Nephron progenitor cell (in vitro differentiated cells): ENCODE measurements around the gene FAM221B.

Experiments
- DNase-seq: peaks from one replicate; pipeline ENCODE4 v3.0.0; 2021
- H3K27ac Mint-ChIP-seq: 2 replicates; pipeline ENCODE4 v1.8.0; 2021; ENCODE audit warnings: mild to moderate bottlenecking, moderate library complexity, mixed read lengths
- H3K27me3 Mint-ChIP-seq: 2 replicates; pipeline ENCODE4 v1.8.0; 2021; ENCODE audit warnings: mild to moderate bottlenecking, low read depth, mixed read lengths; ENCODE audit not compliant: poor library complexity
- H3K36me3 Mint-ChIP-seq: 2 replicates; pipeline ENCODE4 v1.8.0; 2021; ENCODE audit warnings: low read depth, mixed read lengths
- H3K4me1 Mint-ChIP-seq: 2 replicates; pipeline ENCODE4 v1.8.0; 2021; ENCODE audit warnings: mixed read lengths
- H3K4me3 Mint-ChIP-seq: 2 replicates; pipeline ENCODE4 v1.8.0; 2021; ENCODE audit warnings: mild to moderate bottlenecking, moderate library complexity, mixed read lengths
- H3K9me3 Mint-ChIP-seq: 2 replicates; pipeline ENCODE4 v1.8.0; 2021; ENCODE audit warnings: mild to moderate bottlenecking, moderate library complexity, mixed read lengths
- TF ChIP-seq, protein P1 (sequence below): fragments of 200-600 bp; sonication (generic); IDR thresholded peaks from 2 replicates; pipeline ENCODE4 v1.5.0; 2021; ENCODE audit warnings: antibody characterized with exemption

FAM221B gene

GRCh38 chr9:35828716-35829083, at the start of gene FAM221B:
Gene FAM221B (minus strand): TSS chr9:35828732. CDS start chr9:35826161, 2,571 bp downstream.
- Mint-ChIP-seq H3K27me3 (peaks cover 15% of the 10 kb centered on the region), H3K36me3 (no peaks in the 10 kb centered on the region), H3K4me3 (peak within 1 kb of the TSS; percentile 90), H3K9me3 (no peaks in the 10 kb centered on the region), H3K4me1 (peaks cover 71% of the 10 kb centered on the region), H3K27ac (peak within 1 kb of the TSS; percentile 94)
- TF ChIP-seq, protein P1, sequence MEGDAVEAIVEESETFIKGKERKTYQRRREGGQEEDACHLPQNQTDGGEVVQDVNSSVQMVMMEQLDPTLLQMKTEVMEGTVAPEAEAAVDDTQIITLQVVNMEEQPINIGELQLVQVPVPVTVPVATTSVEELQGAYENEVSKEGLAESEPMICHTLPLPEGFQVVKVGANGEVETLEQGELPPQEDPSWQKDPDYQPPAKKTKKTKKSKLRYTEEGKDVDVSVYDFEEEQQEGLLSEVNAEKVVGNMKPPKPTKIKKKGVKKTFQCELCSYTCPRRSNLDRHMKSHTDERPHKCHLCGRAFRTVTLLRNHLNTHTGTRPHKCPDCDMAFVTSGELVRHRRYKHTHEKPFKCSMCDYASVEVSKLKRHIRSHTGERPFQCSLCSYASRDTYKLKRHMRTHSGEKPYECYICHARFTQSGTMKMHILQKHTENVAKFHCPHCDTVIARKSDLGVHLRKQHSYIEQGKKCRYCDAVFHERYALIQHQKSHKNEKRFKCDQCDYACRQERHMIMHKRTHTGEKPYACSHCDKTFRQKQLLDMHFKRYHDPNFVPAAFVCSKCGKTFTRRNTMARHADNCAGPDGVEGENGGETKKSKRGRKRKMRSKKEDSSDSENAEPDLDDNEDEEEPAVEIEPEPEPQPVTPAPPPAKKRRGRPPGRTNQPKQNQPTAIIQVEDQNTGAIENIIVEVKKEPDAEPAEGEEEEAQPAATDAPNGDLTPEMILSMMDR: no peak
- peak; percentile 75 for DNase-seq

- peaks cover 7% of the 10 kb centered on the region for H3K27me3 Mint-ChIP-seq
- peaks cover 22% of the 10 kb centered on the region for H3K9me3 Mint-ChIP-seq
- H3K4me1 Mint-ChIP-seq: no peaks in the 10 kb centered on the region
- no peak overlapping the region for H3K4me3 Mint-ChIP-seq
- no peak overlapping the region for H3K27ac Mint-ChIP-seq
- TF ChIP-seq, protein P1: no peak
- no peak for DNase-seq
- H3K36me3 Mint-ChIP-seq: no peaks in the 10 kb centered on the region
Measured at GRCh38 chr9:35872505-35872904, 44.0 kb upstream of the FAM221B start.

- no peaks in the 10 kb centered on the region for H3K4me1 Mint-ChIP-seq
- TF ChIP-seq, protein P1: no peak
- peaks cover 12% of the 10 kb centered on the region for H3K9me3 Mint-ChIP-seq
Measured at GRCh38 chr9:35871545-35871944, 43.0 kb upstream of the FAM221B start.

DNA sequence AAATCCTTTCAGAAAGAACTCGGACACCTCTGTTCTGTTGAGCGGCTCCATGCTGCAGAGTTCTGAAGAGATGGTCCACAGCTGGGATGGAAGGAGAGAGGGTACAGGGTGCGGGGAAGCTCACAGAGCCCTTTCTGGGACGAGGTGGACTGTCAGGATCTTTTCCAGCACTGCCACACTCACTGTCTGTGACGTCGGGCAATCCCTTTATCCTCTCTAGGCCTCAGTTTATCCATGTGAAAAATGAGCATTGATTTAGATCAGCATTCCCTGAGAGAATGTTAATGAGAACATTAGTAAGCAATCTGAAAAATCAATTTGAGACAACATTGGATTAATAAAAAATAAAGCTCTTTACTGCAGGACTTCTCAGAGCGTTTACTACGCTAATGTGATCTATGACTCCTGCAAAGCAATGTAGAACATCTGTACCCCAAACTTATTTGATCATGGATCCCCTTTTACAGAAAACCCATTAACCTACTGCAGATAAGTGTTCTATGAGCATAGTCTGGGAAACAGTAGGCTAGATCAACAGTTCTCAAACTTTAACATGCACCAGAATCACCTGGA, 41.9 kb upstream of the FAM221B start, which contains the start of gene OR13J1:
Gene OR13J1, minus strand, starts transcription at position 51 of the 573 bp plus-strand sequence. Its CDS starts 0 bp downstream, at position 51.
- Mint-ChIP-seq H3K27me3 (peaks cover 6% of the 10 kb centered on the region), H3K36me3 (no peaks in the 10 kb centered on the region), H3K4me1 (no peaks in the 10 kb centered on the region), H3K9me3 (peaks cover 1% of the 10 kb centered on the region), H3K27ac (no peak within 1 kb of the TSS), H3K4me3 (peak within 1 kb of the TSS; percentile 18)
- DNase-seq: no peak
- TF ChIP-seq, protein P1: no peak

More at GRCh38 chr9:35871545-35871944, 43.0 kb upstream of the FAM221B start:
- Mint-ChIP-seq H3K36me3 (no peaks in the 10 kb centered on the region), H3K27me3 (peaks cover 6% of the 10 kb centered on the region), H3K4me3 (no peak overlapping the region), H3K27ac (no peak overlapping the region)
- DNase-seq: no peak

- Mint-ChIP-seq H3K9me3 (no peaks in the 10 kb centered on the region), H3K4me3 (no peak overlapping the region), H3K27me3 (peaks cover 6% of the 10 kb centered on the region), H3K36me3 (no peaks in the 10 kb centered on the region), H3K4me1 (no peaks in the 10 kb centered on the region), H3K27ac (no peak overlapping the region)
- no peak for DNase-seq
- TF ChIP-seq, protein P1: no peak
Measured at GRCh38 chr9:35869621-35870216, 41.2 kb upstream of the FAM221B start.

GRCh38 chr9:35868933-35869332, 40.4 kb upstream of the FAM221B start:
- H3K27ac Mint-ChIP-seq: peak overlapping the region; percentile 85
- no peak for DNase-seq
- peaks cover 6% of the 10 kb centered on the region for H3K27me3 Mint-ChIP-seq
- TF ChIP-seq, protein P1: no peak
- no peaks in the 10 kb centered on the region for H3K9me3 Mint-ChIP-seq
- H3K36me3 Mint-ChIP-seq: no peaks in the 10 kb centered on the region
- H3K4me1 Mint-ChIP-seq: peaks cover 3% of the 10 kb centered on the region
- H3K4me3 Mint-ChIP-seq: no peak overlapping the region
